ENCODE measurements around the gene GPR162. TPM values are rescaled to one million over a fixed set of nuclear protein-coding genes. Genes with fewer than 3 reads are reported as not detected.

Gene GPR162
- total and polyA plus RNA-seq, 12 donors: 1.1 to 42.6 (median 5.1) TPM

GRCh38 chr12:6850796-6851152, 29.2 kb downstream of the GPR162 start:
- 19 to 46% (median 35%) methylated on average over 4 to 16 of the region's 16 CpGs for WGBS, 4 donors
- no peaks in the 10 kb centered on the region for H3K9me3 ChIP-seq (replicated peaks in 1 of 3)
- peak overlapping the region in 3 of 5 donors; percentile 84 to 98 (median 95) for H3K27ac ChIP-seq
- intact Hi-C loops (cut with DNase I): no loop called here
- no peaks in the 10 kb centered on the region for H3K27me3 ChIP-seq
- H3K4me3 ChIP-seq: peak overlapping the region in 1 of 4 donors; percentile 63
- peaks cover 13 to 24% of the 10 kb centered on the region in 2 donors for H3K4me1 ChIP-seq (replicated peaks in 1 of 2)
- peaks cover 0 to 7% of the 10 kb centered on the region in 2 donors for H3K36me3 ChIP-seq (replicated peaks in 1 of 2)
- TF ChIP-seq POLR2A (IDR thresholded peaks at IDR 0.05): no peak
- no peak for TF ChIP-seq CTCF (IDR thresholded peaks at IDR 0.05)
- peak in 3 of 7 donors; percentile 84 to 91 (median 88) for DNase-seq

- TF ChIP-seq CTCF (IDR thresholded peaks at IDR 0.05): peak in 1 of 6 experiments; percentile 21
- peak; percentile 88 to 94 for TF ChIP-seq POLR2A (IDR thresholded peaks at IDR 0.05)
- Histone ChIP-seq H3K36me3 (replicated peaks in 1 of 2) (peaks cover 0 to 13% of the 10 kb centered on the region in 2 donors), H3K9me3 (replicated peaks in 1 of 3) (no peaks in the 10 kb centered on the region), H3K27me3 (no peaks in the 10 kb centered on the region), H3K27ac (peak within 1 kb of the TSS; percentile 84 to 98 (median 95)), H3K4me1 (replicated peaks in 1 of 2) (peaks cover 13 to 24% of the 10 kb centered on the region in 2 donors), H3K4me3 (peak within 1 kb of the TSS in 3 of 4 donors; percentile 57 to 67 (median 63))
- DNase-seq: peak; percentile 96 to 99 (median 98)
- intact Hi-C loops (cut with DNase I): no loop called here
- WGBS, 4 donors: 0 to 1% (median 1%) methylated on average over 31 to 37 of the region's 37 CpGs
Measured at GRCh38 chr12:6851153-6851920, 29.7 kb downstream of the GPR162 start, which contains the start of gene CDCA3. CDCA3 (minus strand) TSS chr12:6851286; CDS start chr12:6850952, 334 bp downstream.

- Histone ChIP-seq H3K36me3 (replicated peaks in 1 of 2) (peaks cover 0 to 20% of the 10 kb centered on the region in 2 donors), H3K27ac (peak within 1 kb of the TSS; percentile 84 to 98 (median 95)), H3K27me3 (no peaks in the 10 kb centered on the region), H3K4me1 (replicated peaks in 1 of 2) (peaks cover 13 to 24% of the 10 kb centered on the region in 2 donors), H3K4me3 (peak within 1 kb of the TSS in 3 of 4 donors; percentile 63 to 69 (median 67)), H3K9me3 (replicated peaks in 1 of 3) (no peaks in the 10 kb centered on the region)
- WGBS, 4 donors: 0 to 1% (median 0%) methylated on average over 6 to 65 of the region's 65 CpGs
- TF ChIP-seq POLR2A (IDR thresholded peaks at IDR 0.05) (peak; percentile 46 to 80), CTCF (IDR thresholded peaks at IDR 0.05) (no peak)
- intact Hi-C loops (cut with DNase I): no loop called here
- DNase-seq: peak; percentile 98 to 100 (median 99)
Measured at GRCh38 chr12:6851921-6852650, 30.5 kb downstream of the GPR162 start, which contains the start of gene USP5. USP5 (plus strand) TSS chr12:6852150; CDS start chr12:6852180, 30 bp downstream.
